Measurements from ENCODE around the gene PTPN14.

GRCh38 chr1:214506972-214507431 is 44.4 kb downstream of the PTPN14 start:
- TF ChIP-seq, protein P1, sequence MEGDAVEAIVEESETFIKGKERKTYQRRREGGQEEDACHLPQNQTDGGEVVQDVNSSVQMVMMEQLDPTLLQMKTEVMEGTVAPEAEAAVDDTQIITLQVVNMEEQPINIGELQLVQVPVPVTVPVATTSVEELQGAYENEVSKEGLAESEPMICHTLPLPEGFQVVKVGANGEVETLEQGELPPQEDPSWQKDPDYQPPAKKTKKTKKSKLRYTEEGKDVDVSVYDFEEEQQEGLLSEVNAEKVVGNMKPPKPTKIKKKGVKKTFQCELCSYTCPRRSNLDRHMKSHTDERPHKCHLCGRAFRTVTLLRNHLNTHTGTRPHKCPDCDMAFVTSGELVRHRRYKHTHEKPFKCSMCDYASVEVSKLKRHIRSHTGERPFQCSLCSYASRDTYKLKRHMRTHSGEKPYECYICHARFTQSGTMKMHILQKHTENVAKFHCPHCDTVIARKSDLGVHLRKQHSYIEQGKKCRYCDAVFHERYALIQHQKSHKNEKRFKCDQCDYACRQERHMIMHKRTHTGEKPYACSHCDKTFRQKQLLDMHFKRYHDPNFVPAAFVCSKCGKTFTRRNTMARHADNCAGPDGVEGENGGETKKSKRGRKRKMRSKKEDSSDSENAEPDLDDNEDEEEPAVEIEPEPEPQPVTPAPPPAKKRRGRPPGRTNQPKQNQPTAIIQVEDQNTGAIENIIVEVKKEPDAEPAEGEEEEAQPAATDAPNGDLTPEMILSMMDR (IDR thresholded peaks at IDR 0.05), result no peak
- TF ChIP-seq POLR2A (IDR thresholded peaks at IDR 0.05), result no peak

All from lower leg skin (tissue), 3 donors.